Measurements from ENCODE around the gene TBC1D1.

DNA sequence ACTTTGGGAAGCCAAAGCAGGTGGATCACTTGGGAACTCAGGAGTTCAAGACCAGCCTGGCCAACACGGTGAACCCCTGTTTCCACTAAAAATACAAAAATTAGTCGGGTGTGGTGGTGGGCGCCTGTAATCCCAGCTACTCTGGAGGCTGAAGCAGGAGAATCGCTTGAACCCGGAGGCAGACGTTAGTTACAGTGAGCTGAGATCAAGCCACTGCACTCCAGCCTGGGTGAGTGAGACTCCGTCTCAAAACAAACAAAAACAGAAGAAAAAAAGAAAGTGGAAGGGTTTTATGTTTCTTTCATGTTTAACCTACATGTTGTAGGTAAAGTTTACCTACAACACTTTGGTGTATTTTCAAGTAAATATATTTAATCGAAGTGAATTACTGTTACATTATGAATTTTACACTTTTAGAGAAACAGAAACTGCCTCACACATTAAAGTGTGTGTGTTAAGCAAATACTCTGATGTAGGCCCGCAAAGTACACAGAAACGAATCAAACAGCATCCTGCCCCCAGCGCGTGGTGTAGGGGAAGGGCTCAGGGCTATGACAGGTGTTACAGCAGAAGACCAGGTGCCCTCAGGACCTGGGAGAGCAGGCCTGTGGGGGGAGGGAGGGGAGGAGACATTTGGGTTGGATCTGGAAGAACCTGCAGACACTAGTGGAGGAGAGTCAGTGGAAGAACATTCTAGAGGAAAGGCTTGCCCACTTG lies 108.3 kb downstream of the TBC1D1 start:
- TF ChIP-seq, protein P1, sequence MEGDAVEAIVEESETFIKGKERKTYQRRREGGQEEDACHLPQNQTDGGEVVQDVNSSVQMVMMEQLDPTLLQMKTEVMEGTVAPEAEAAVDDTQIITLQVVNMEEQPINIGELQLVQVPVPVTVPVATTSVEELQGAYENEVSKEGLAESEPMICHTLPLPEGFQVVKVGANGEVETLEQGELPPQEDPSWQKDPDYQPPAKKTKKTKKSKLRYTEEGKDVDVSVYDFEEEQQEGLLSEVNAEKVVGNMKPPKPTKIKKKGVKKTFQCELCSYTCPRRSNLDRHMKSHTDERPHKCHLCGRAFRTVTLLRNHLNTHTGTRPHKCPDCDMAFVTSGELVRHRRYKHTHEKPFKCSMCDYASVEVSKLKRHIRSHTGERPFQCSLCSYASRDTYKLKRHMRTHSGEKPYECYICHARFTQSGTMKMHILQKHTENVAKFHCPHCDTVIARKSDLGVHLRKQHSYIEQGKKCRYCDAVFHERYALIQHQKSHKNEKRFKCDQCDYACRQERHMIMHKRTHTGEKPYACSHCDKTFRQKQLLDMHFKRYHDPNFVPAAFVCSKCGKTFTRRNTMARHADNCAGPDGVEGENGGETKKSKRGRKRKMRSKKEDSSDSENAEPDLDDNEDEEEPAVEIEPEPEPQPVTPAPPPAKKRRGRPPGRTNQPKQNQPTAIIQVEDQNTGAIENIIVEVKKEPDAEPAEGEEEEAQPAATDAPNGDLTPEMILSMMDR (IDR thresholded peaks at IDR 0.05; ENCODE audit: insufficient read depth, low read depth, low read length), result no peak
- TF ChIP-seq EZH2 (IDR thresholded peaks at IDR 0.05; ENCODE audit: insufficient read depth, low read length), result no peak

All from astrocyte (in vitro differentiated cells and primary cell).